Calu3 (cell line): Measurements from ENCODE around the gene GUCA1C. TPM values are rescaled to one million over a fixed set of nuclear protein-coding genes. Genes with fewer than 3 reads are reported as not detected.

ENCODE experiments used
- BruUV-seq: library from RNA; stranded (reverse); fragments of 400-500 nt; replicated peaks from 2 replicates; lab custom pipeline; 2021; lab: Mats Ljungman, UMichigan
- CTCF ChIA-PET: fragments of 300-600 bp; sonication (Branson Sonifier 250); formaldehyde crosslinking; loops from one replicate; lab custom pipeline; 2022; ENCODE audit warnings: antibody characterized with exemption; lab: Charles Lee
- DNase-seq: peaks from one replicate; pipeline ENCODE4 v3.0.0; 2022
- H3K27ac Mint-ChIP-seq: one replicate; pipeline ENCODE4 v1.8.0; 2022; ENCODE audit warnings: mixed read lengths; ENCODE audit not compliant: unreplicated experiment
- H3K27me3 Mint-ChIP-seq: one replicate; pipeline ENCODE4 v1.8.0; 2022; ENCODE audit warnings: mixed read lengths; ENCODE audit not compliant: unreplicated experiment
- H3K36me3 Mint-ChIP-seq: one replicate; pipeline ENCODE4 v1.8.0; 2022; ENCODE audit warnings: mild to moderate bottlenecking, moderate library complexity, mixed read lengths; ENCODE audit not compliant: insufficient read depth, unreplicated experiment
- H3K4me1 Mint-ChIP-seq: one replicate; pipeline ENCODE4 v1.8.0; 2022; ENCODE audit warnings: mild to moderate bottlenecking, low read depth, mixed read lengths; ENCODE audit not compliant: unreplicated experiment
- H3K4me3 Mint-ChIP-seq: one replicate; pipeline ENCODE4 v1.8.0; 2022; ENCODE audit warnings: mild to moderate bottlenecking, low read depth, moderate library complexity, mixed read lengths; ENCODE audit not compliant: unreplicated experiment
- H3K9me3 Mint-ChIP-seq: one replicate; pipeline ENCODE4 v1.8.0; 2022; ENCODE audit warnings: low read depth, mixed read lengths; ENCODE audit not compliant: unreplicated experiment
- intact Hi-C: fragments of 100-400 bp; cut with micrococcal nuclease; formaldehyde crosslinking; loops from one replicate; pipeline ENCODE4 v1.10.0; 2022; ENCODE audit not compliant: unreplicated experiment
- total RNA-seq: library from RNA; stranded (reverse); gene quantifications from 2 replicates; pipeline ENCODE4 v1.2.3, GENCODE V29; 2022
- TF ChIP-seq, protein P1 (sequence below): fragments of 200-600 bp; IDR thresholded peaks from one replicate; pipeline ENCODE4 v1.8.0; 2022; ENCODE audit warnings: antibody characterized with exemption; ENCODE audit not compliant: unreplicated experiment

The GUCA1C gene
- total RNA-seq, 1 experiment from 2014 or later, result not detected

DNA sequence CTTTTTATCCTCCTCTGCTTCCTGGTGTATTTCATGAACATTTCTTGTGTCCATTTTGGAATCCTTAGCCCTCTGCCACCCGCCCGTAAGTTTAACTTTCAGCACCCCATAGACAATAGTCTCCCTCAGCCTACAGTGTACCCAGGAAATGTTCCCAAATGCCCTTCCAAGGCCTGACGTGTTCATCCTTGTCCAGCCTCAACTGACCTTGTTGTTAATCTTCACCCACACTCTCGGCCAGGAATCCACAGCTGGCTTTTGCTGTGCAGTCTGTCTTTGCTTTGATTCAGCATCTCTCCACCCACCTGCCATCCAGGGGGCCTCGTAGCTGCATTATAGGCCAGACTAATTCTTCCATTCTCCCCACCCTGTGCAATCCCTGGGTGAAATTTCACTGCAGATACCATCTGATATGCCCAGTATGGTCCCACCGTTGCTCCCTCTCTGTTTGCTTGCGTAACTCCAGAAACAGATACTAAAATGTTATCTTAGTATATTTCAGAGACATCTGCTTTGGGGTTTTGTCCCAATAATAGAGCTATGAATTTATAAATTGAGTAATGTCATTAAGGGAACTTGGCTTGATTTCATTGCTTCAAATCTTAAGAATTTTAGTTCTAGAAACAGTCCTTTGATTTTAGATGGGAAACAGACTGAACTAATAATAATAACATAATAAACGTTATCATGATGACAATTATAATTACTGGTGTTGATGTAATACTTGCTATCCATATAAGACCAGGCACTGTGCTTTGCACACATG is 16.6 kb downstream of the GUCA1C start:
- Mint-ChIP-seq H3K36me3 (no peaks in the 10 kb centered on the region), H3K9me3 (no peaks in the 10 kb centered on the region), H3K27me3 (no peaks in the 10 kb centered on the region), H3K4me1 (peaks cover 13% of the 10 kb centered on the region), H3K4me3 (no peak overlapping the region), H3K27ac (no peak overlapping the region)
- intact Hi-C loops, result no loop called here
- no TSS peak for BruUV-seq
- TF ChIP-seq, protein P1, sequence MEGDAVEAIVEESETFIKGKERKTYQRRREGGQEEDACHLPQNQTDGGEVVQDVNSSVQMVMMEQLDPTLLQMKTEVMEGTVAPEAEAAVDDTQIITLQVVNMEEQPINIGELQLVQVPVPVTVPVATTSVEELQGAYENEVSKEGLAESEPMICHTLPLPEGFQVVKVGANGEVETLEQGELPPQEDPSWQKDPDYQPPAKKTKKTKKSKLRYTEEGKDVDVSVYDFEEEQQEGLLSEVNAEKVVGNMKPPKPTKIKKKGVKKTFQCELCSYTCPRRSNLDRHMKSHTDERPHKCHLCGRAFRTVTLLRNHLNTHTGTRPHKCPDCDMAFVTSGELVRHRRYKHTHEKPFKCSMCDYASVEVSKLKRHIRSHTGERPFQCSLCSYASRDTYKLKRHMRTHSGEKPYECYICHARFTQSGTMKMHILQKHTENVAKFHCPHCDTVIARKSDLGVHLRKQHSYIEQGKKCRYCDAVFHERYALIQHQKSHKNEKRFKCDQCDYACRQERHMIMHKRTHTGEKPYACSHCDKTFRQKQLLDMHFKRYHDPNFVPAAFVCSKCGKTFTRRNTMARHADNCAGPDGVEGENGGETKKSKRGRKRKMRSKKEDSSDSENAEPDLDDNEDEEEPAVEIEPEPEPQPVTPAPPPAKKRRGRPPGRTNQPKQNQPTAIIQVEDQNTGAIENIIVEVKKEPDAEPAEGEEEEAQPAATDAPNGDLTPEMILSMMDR, result no peak
- no peak for DNase-seq
- CTCF ChIA-PET, result no interaction called here

GRCh38 chr3:108931035-108931434 is 22.6 kb downstream of the GUCA1C start:
- CTCF ChIA-PET, result no interaction called here
- intact Hi-C loops, result no loop called here
- no peak overlapping the region for H3K4me3 Mint-ChIP-seq
- no peaks in the 10 kb centered on the region for H3K4me1 Mint-ChIP-seq
- TF ChIP-seq, protein P1, result no peak
- no peaks in the 10 kb centered on the region for H3K9me3 Mint-ChIP-seq
- no peaks in the 10 kb centered on the region for H3K36me3 Mint-ChIP-seq
- no peaks in the 10 kb centered on the region for H3K27me3 Mint-ChIP-seq
- BruUV-seq, result no TSS peak
- H3K27ac Mint-ChIP-seq, result no peak overlapping the region
- DNase-seq, result no peak

DNA sequence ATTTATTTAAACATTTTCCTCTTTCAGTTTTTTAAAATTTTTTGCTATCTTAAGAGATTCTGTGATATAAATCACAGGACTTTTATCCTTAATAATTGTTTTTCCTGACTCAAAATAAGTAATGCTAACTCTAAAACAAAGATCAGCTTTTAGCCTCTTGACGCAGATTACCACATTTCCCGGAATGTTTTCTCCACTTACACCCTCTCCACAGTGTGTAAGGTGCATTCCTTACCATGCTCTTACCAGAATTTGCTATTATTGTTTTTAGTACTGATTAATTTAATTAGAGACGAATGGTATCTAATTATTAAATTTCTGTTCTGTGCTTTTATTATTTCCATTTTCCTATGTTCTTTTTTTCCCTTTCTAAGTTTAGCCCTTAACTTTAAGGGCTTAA is 34.8 kb downstream of the GUCA1C start:
- no peaks in the 10 kb centered on the region for H3K9me3 Mint-ChIP-seq
- no peaks in the 10 kb centered on the region for H3K36me3 Mint-ChIP-seq
- DNase-seq, result no peak
- TF ChIP-seq, protein P1, result no peak
- CTCF ChIA-PET, result no interaction called here
- H3K4me3 Mint-ChIP-seq, result no peak overlapping the region
- intact Hi-C loops, result loop anchor here (5.0 kb wide), 1 partner anchor 163 kb away; no protein-coding TSS in a partner anchor
- H3K4me1 Mint-ChIP-seq, result peaks cover 19% of the 10 kb centered on the region
- no peak overlapping the region for H3K27ac Mint-ChIP-seq
- no TSS peak for BruUV-seq
- H3K27me3 Mint-ChIP-seq, result peaks cover 10% of the 10 kb centered on the region

DNA sequence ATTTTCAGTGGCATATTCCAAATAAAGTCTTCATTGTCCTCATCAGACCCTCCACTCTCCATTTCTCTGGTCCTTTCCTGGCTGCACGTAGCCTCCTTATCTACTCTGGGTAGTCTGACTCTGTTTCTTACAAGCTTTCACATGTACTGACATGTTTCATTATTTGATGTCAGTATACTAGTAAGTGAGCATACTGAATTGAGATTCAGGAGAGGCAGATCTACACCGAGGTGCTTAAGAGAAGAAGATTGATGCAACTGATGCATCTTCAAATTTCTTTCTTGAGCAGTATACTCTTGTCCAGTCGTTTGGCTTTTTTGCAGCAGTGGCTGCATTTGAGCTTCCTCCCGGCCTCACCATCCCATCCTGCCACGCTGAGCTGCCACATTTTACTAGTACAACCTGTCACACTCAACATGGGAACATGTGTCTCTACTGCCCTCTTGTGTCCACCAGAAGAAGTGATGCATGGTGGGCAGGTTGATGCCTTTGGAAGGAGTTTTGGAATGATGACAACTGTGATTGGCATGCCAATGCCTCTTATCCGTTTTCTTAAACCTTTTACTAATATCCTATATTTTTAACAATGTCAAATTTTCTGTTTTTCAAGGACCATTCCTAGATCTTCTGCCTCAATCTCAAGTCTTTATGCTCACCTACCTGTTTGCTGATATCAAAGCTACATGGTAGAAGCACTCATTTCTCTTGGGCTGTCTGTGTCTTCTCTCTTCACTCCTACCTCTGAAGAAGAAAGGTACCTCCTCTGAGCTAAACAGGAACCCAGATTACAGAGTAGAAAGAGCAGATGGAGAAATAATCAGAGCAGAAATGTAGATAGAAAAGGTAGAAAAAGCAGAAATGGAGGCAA is 38.7 kb downstream of the GUCA1C start:
- Mint-ChIP-seq H3K27me3 (peaks cover 10% of the 10 kb centered on the region), H3K4me1 (peaks cover 31% of the 10 kb centered on the region), H3K27ac (no peak overlapping the region), H3K4me3 (no peak overlapping the region), H3K36me3 (no peaks in the 10 kb centered on the region), H3K9me3 (no peaks in the 10 kb centered on the region)
- BruUV-seq, result no TSS peak
- CTCF ChIA-PET, result interaction anchor here (0.6 to 1.2 kb wide), 5 partner anchors 15 to 1955 kb away, joined by 3 to 10 read pairs (median 3); no protein-coding TSS in a partner anchor
- intact Hi-C loops, result loop anchor here (1.0 to 5.0 kb wide), 3 partner anchors 167 to 426 kb away; no protein-coding TSS in a partner anchor
- DNase-seq, result peak; percentile 60
- TF ChIP-seq, protein P1, result peak; percentile 67
